Ascending aorta (tissue), 2 donors: Measurements from ENCODE around the gene LUC7L2. TPM values are rescaled to one million over a fixed set of nuclear protein-coding genes. Genes with fewer than 3 reads are reported as not detected.

Experiments used
- DNase-seq, 2 donors: peaks; one replicate each; pipeline ENCODE4 v3.0.0-alpha.2; 2019; ENCODE audit warnings: low spot score in 2 of 2
- H3K27ac ChIP-seq, 2 donors: fragments of 200-600 bp; sonication (generic); one replicate each; pipeline ENCODE4 v1.5.1; 2016 to 2017; ENCODE audit warnings: mild to moderate bottlenecking in 1 of 2
- H3K27me3 ChIP-seq: fragments of 200-600 bp; sonication (generic); one replicate; pipeline ENCODE4 v1.5.1; 2017
- H3K36me3 ChIP-seq, 2 donors: fragments of 200-600 bp; sonication (generic); one replicate each; pipeline ENCODE4 v1.5.1; 2016
- H3K4me1 ChIP-seq, 2 donors: fragments of 200-600 bp; sonication (generic); one replicate each; pipeline ENCODE4 v1.5.1; 2016 to 2017; ENCODE audit warnings: mild to moderate bottlenecking in 1 of 2
- H3K4me3 ChIP-seq, 2 donors: fragments of 200-600 bp; sonication (generic); one replicate each; pipeline ENCODE4 v1.5.1; 2016 to 2017; ENCODE audit warnings: mild to moderate bottlenecking in 1 of 2
- H3K9me3 ChIP-seq, 2 donors: fragments of 200-600 bp; sonication (generic); one replicate each; pipeline ENCODE4 v1.5.1; 2016
- intact Hi-C: fragments of 100-400 bp; cut with DNase I; formaldehyde crosslinking; loops from one replicate; pipeline ENCODE4 v1.15.1; 2023
- total RNA-seq: library from RNA; depleted of rRNA; stranded (reverse); fragments of >200 nt; gene quantifications from one replicate; pipeline ENCODE4 v1.1.0, GENCODE V29; 2016
- TF ChIP-seq, protein P1 (sequence below), 3 experiments: fragments of 200-600 bp in 2 of 3; fragments of 450-650 bp in 1 of 3; sonication (generic) in 2 of 3; IDR thresholded peaks; one replicate each; pipeline ENCODE4 v1.5.1; 2016 to 2019; ENCODE audit warnings: antibody characterized with exemption in 3 of 3, mild to moderate bottlenecking in 1 of 3, moderate library complexity in 1 of 3

The LUC7L2 gene
- total RNA-seq, 1 donor from 2014 or later: 41.0 TPM

DNA sequence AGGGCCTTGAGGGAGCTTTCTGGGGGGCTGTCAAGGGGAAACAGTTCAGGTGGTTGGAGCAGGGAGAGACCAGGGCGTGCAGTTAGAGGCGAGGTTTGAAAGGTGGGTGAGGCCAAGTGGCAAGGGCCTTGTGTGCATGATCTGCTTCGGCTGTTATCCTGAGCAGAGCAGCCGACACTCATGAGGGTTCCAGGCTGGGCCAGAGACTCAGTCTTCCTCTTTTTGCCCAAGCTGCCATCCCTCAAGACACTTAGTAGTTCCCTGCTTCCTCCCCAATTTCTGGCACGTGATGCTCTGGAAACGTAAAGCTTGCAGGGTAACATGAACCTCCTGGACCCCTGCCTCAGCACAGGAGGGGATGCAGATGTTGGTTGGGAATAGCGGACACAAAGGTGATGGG, 79.7 kb downstream of the LUC7L2 start:
- no peak for DNase-seq
- Histone ChIP-seq H3K4me1 (peaks cover 0 to 4% of the 10 kb centered on the region in 2 donors), H3K9me3 (no peaks in the 10 kb centered on the region), H3K36me3 (no peaks in the 10 kb centered on the region), H3K27ac (no peak overlapping the region), H3K27me3 (no peaks in the 10 kb centered on the region), H3K4me3 (no peak overlapping the region)
- TF ChIP-seq, protein P1, sequence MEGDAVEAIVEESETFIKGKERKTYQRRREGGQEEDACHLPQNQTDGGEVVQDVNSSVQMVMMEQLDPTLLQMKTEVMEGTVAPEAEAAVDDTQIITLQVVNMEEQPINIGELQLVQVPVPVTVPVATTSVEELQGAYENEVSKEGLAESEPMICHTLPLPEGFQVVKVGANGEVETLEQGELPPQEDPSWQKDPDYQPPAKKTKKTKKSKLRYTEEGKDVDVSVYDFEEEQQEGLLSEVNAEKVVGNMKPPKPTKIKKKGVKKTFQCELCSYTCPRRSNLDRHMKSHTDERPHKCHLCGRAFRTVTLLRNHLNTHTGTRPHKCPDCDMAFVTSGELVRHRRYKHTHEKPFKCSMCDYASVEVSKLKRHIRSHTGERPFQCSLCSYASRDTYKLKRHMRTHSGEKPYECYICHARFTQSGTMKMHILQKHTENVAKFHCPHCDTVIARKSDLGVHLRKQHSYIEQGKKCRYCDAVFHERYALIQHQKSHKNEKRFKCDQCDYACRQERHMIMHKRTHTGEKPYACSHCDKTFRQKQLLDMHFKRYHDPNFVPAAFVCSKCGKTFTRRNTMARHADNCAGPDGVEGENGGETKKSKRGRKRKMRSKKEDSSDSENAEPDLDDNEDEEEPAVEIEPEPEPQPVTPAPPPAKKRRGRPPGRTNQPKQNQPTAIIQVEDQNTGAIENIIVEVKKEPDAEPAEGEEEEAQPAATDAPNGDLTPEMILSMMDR (IDR thresholded peaks at IDR 0.05): no peak
- intact Hi-C loops: loop anchor here (10.0 kb wide), 1 partner anchor 955 kb away; the partner anchor contains the start of gene SLC37A3

- no peaks in the 10 kb centered on the region for H3K36me3 ChIP-seq
- no peak overlapping the region for H3K27ac ChIP-seq
- H3K9me3 ChIP-seq: no peaks in the 10 kb centered on the region
- H3K4me3 ChIP-seq: no peak overlapping the region
- H3K27me3 ChIP-seq: no peaks in the 10 kb centered on the region
- no peak for DNase-seq
- intact Hi-C loops: no loop called here
- TF ChIP-seq, protein P1 (IDR thresholded peaks at IDR 0.05): no peak
- H3K4me1 ChIP-seq: no peaks in the 10 kb centered on the region
Measured at GRCh38 chr7:139441961-139442360, 82.3 kb downstream of the LUC7L2 start.

DNA sequence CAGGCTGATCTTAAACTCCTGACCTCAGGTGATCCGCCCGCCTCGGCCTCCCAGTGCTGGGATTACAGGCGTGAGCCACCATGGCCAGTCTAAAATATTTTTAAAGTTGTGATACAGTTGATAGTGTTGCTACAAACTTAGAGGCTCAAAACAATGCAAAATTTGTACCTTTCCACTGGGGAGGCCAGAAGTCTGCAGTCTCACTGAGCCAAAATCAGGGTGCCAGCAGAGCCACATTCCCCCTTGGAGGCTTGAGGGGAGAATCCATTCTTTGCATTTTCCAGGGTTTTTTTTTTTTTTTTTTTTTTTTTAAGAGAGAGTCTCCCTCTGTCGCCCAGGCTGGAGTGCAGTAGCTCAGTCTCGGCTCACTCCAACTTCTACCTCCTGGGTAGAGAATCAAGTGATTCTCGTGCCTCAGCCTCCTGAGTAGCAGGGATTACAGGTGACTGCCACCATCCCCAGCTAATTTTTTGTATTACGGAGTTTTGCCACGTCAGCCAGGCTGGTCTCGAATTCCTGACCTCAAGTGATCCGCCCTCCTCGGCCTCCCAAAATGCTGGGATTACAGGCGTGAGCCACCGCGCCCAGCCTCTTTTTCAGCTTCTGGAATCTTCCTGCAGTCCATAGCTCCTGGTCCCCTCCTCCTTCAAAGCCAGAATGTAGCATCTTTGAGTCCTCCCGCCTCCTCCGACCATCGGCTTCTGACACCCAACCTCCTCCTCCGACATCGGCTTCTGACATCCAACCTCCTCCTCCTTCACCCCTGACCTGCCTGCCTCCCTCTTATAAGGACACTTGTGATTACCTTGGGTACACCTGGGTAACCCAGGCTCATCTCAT, 86.6 kb downstream of the LUC7L2 start:
- DNase-seq: no peak
- no peaks in the 10 kb centered on the region for H3K9me3 ChIP-seq
- intact Hi-C loops: no loop called here
- H3K27ac ChIP-seq: no peak overlapping the region
- no peak overlapping the region for H3K4me3 ChIP-seq
- TF ChIP-seq, protein P1 (IDR thresholded peaks at IDR 0.05): no peak
- H3K36me3 ChIP-seq: no peaks in the 10 kb centered on the region
- H3K27me3 ChIP-seq: no peaks in the 10 kb centered on the region
- no peaks in the 10 kb centered on the region for H3K4me1 ChIP-seq

DNA sequence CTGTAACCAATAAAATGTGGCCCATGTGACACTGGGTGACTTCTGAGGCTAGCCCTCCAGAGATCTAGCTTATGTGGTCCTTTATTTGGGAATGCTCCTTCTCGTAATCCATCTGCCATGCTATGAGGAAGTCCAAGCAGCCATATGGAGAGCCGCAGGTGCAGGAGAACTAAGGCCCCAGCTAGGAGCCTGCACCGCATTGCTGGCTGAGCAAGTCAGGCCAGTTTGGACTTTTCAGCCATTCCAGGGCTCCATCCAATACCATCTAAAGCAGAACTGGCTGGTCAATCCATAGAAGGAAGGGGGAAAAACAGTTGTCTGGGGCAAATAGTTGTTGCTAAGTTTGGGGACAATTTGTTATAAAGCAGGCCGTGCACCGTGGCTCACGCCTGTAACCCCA, 91.2 kb downstream of the LUC7L2 start:
- Histone ChIP-seq H3K9me3 (no peaks in the 10 kb centered on the region), H3K36me3 (no peaks in the 10 kb centered on the region), H3K27me3 (no peaks in the 10 kb centered on the region), H3K4me1 (peaks cover 6 to 10% of the 10 kb centered on the region in 2 donors), H3K27ac (no peak overlapping the region), H3K4me3 (no peak overlapping the region)
- DNase-seq: no peak
- intact Hi-C loops: no loop called here
- TF ChIP-seq, protein P1 (IDR thresholded peaks at IDR 0.05): no peak

DNA sequence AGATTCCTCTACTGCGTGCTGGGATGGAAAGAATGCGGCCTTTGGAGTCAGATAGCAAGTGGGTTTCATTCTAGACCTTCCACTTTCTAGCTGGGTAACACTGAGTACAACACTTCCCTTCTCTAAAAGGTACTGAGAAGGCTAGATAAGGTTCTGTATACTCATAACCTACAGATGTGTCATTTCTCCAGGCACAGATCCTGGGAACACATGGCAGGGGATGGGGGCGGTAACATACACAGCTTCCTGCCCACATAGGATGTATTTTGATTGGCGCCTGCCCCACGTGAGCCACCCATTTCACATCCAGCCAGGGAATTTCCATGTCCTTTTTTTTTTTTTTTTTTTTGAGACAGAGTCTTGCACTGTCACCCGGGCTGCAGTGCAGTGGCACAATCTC, 91.9 kb downstream of the LUC7L2 start:
- H3K27me3 ChIP-seq: no peaks in the 10 kb centered on the region
- H3K4me3 ChIP-seq: no peak overlapping the region
- intact Hi-C loops: loop anchor here (2.0 kb wide), 1 partner anchor 17 kb away; no protein-coding TSS in a partner anchor
- TF ChIP-seq, protein P1 (IDR thresholded peaks at IDR 0.05): no peak
- H3K9me3 ChIP-seq: no peaks in the 10 kb centered on the region
- peak in 1 of 2 donors; percentile 67 for DNase-seq
- H3K4me1 ChIP-seq: peaks cover 6 to 10% of the 10 kb centered on the region in 2 donors
- no peaks in the 10 kb centered on the region for H3K36me3 ChIP-seq
- no peak overlapping the region for H3K27ac ChIP-seq
